Measurements from ENCODE around the gene KIAA0232. TPM values are rescaled to one million over a fixed set of nuclear protein-coding genes. Genes with fewer than 3 reads are reported as not detected.

KIAA0232 gene
- total RNA-seq, 1 experiment from 2014 or later, result 28.5 TPM

DNA sequence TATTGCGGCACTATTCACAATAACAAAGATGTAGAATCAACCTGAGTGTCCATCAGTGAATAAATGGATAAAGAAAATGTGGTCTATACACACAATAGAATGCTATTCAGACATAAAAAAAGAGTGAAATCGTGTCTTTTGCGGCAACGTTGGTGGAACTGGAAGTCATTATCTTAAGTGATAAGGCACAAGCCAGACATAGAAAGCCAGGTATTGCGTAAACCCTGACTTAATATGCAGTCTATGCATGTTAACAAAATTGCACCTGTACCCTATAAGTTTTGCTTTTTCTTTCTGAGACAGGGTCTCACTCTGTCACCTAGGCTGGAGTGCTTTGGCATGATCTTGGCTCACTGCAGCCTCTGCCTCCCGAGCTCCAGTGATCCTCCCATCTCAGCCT, 28.6 kb downstream of the KIAA0232 start:
- no peaks in the 10 kb centered on the region for H3K27me3 Mint-ChIP-seq (ENCODE audit: low read depth)
- no peak overlapping the region for H3K4me2 ChIP-seq (ENCODE audit: insufficient read depth, insufficient read length, low read length)
- H3T11ph ChIP-seq (ENCODE audit: low read length), result no peak overlapping the region
- H4K91ac ChIP-seq (ENCODE audit: insufficient read length, low read depth, low read length), result no peak overlapping the region
- no peak for DNase-seq
- 0 out of 7 replicates have a peak, but pooled peaks cover 0 to 5% (median 0%) of the 10 kb centered on the region in 3 experiments for H3K36me3 Mint-ChIP-seq (ENCODE audit: insufficient read depth in 1 of 3, low read depth in 3 of 3)
- no peak overlapping the region for H3K56ac ChIP-seq (ENCODE audit: insufficient read length, low read depth, low read length)
- H4K5ac ChIP-seq (ENCODE audit: insufficient read length, low read depth, low read length), result no peak overlapping the region
- H3K9me3 Mint-ChIP-seq, result no peaks in the 10 kb centered on the region
- TF ChIP-seq, protein P1, sequence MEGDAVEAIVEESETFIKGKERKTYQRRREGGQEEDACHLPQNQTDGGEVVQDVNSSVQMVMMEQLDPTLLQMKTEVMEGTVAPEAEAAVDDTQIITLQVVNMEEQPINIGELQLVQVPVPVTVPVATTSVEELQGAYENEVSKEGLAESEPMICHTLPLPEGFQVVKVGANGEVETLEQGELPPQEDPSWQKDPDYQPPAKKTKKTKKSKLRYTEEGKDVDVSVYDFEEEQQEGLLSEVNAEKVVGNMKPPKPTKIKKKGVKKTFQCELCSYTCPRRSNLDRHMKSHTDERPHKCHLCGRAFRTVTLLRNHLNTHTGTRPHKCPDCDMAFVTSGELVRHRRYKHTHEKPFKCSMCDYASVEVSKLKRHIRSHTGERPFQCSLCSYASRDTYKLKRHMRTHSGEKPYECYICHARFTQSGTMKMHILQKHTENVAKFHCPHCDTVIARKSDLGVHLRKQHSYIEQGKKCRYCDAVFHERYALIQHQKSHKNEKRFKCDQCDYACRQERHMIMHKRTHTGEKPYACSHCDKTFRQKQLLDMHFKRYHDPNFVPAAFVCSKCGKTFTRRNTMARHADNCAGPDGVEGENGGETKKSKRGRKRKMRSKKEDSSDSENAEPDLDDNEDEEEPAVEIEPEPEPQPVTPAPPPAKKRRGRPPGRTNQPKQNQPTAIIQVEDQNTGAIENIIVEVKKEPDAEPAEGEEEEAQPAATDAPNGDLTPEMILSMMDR (conservative IDR thresholded peaks at IDR 0.05), result no peak
- no peak overlapping the region for H2BK12ac ChIP-seq (ENCODE audit: insufficient read length, low read depth, low read length)
- H2BK20ac ChIP-seq (ENCODE audit: low read depth, low read length, poor library complexity, severe bottlenecking), result no peak overlapping the region
- no CpG with 5 or more reads among the region's 6 CpGs for WGBS (ENCODE audit: extremely low coverage, insufficient read length, low lambda C conversion rate)
- no peak overlapping the region for H3K4me3 Mint-ChIP-seq
- no peak overlapping the region for H3K14ac ChIP-seq (ENCODE audit: insufficient read depth, low read length)
- H3K27ac Mint-ChIP-seq, result no peak overlapping the region
- H2BK120ac ChIP-seq (ENCODE audit: low read depth, low read length, poor library complexity, severe bottlenecking), result no peak overlapping the region
- no peak overlapping the region for H2BK5ac ChIP-seq (ENCODE audit: insufficient read length, low read length)
- H2BK15ac ChIP-seq (ENCODE audit: low read depth, low read length), result no peak overlapping the region
- no peak overlapping the region for H3K27ac ChIP-seq (ENCODE audit: insufficient read length, low read depth, low read length)
- H3K23ac ChIP-seq (ENCODE audit: insufficient read length, low read depth, low read length), result no peak overlapping the region
- H3K23me2 ChIP-seq (ENCODE audit: insufficient read length, low read depth, low read length, poor library complexity, severe bottlenecking), result no peaks in the 10 kb centered on the region
- no peak overlapping the region for H4K8ac ChIP-seq (replicated peaks; ENCODE audit: insufficient read length, low read depth, low read length)
- no peak overlapping the region for H3K18ac ChIP-seq (ENCODE audit: insufficient read length, low read depth, low read length)
- peaks cover 3% of the 10 kb centered on the region; the same call in 1 of the 2 replicates for H3K79me2 ChIP-seq (ENCODE audit: insufficient read depth, low read length)
- H2AFZ ChIP-seq (ENCODE audit: low read length), result no peak overlapping the region
- H3K4me1 ChIP-seq (ENCODE audit: insufficient read depth, low read length), result no peaks in the 10 kb centered on the region; the same call in 1 of the 2 replicates
- no peak overlapping the region for H3K4ac ChIP-seq (ENCODE audit: low read depth, low read length)
- no peak overlapping the region for H2AK5ac ChIP-seq (ENCODE audit: insufficient read length, low read length)
- H3K9me3 ChIP-seq (ENCODE audit: control insufficient read depth, low read depth, low read length), result no peaks in the 10 kb centered on the region
- peaks cover 14 to 21% of the 10 kb centered on the region in 2 experiments for H3K4me1 Mint-ChIP-seq
- H3K9ac ChIP-seq (ENCODE audit: extremely low read depth, insufficient read length, low read length), result no peak overlapping the region
- no peaks in the 10 kb centered on the region for H4K20me1 ChIP-seq (ENCODE audit: control insufficient read depth, insufficient read depth, insufficient read length)
- no peaks in the 10 kb centered on the region for H3K27me3 ChIP-seq (ENCODE audit: insufficient read depth, low read length)
- H3K79me1 ChIP-seq (ENCODE audit: insufficient read depth, low read depth, low read length, poor library complexity, severe bottlenecking), result peaks cover 9% of the 10 kb centered on the region

Measured in H9 (cell line).